AG04449 (cell line): Measurements from ENCODE around the gene RETREG1.

ENCODE experiments used
- CTCF ChIA-PET: fragments of 350-600 bp; formaldehyde crosslinking; extraction: SDS; loops from one replicate; lab custom pipeline; 2021; ENCODE audit warnings: antibody characterized with exemption; lab: Yijun Ruan, JAX
- POLR2A ChIA-PET: fragments of 400-600, 350-600 bp; formaldehyde crosslinking; extraction: SDS; loops from one replicate; lab custom pipeline; 2020; ENCODE audit warnings: antibody characterized with exemption, inconsistent platforms; lab: Yijun Ruan, JAX
- DNase-seq: peaks from one replicate; pipeline ENCODE4 v3.0.0-alpha.2; 2010; ENCODE audit warnings: low read depth, low spot score
- H3K4me3 ChIP-seq: 2 replicates; pipeline ENCODE4 v1.5.1; 2011; ENCODE audit warnings: low read depth, mild to moderate bottlenecking, control low read depth, low read length
- TF ChIP-seq, protein P1 (sequence below): IDR thresholded peaks from one replicate; pipeline ENCODE4 v1.5.1; 2011; ENCODE audit warnings: mild to moderate bottlenecking, moderate library complexity, low read length, control low read depth, inconsistent platforms; ENCODE audit not compliant: insufficient read depth; ENCODE audit errors: missing control alignments

RETREG1 gene

DNA sequence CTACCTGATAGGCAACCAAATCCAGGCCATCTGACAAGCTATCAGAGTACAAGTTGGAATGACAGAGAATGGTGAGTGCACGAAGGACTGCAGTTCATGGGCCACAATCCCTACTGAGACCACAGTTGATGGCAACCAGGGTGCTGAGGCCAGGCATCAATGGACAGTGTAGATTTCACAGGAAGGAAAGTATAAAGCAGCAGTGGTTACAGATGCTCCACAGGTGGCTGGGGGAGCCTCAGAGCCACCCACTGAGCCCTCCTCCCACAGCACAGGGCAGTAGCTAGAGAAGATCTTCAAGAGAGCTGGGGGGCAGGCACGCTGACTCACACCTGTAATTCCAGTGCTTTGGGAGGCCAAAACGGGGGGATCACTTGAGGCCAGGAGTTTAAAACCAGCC, 49.4 kb downstream of the RETREG1 start:
- POLR2A ChIA-PET, result no interaction called here
- no peak for DNase-seq
- TF ChIP-seq, protein P1, sequence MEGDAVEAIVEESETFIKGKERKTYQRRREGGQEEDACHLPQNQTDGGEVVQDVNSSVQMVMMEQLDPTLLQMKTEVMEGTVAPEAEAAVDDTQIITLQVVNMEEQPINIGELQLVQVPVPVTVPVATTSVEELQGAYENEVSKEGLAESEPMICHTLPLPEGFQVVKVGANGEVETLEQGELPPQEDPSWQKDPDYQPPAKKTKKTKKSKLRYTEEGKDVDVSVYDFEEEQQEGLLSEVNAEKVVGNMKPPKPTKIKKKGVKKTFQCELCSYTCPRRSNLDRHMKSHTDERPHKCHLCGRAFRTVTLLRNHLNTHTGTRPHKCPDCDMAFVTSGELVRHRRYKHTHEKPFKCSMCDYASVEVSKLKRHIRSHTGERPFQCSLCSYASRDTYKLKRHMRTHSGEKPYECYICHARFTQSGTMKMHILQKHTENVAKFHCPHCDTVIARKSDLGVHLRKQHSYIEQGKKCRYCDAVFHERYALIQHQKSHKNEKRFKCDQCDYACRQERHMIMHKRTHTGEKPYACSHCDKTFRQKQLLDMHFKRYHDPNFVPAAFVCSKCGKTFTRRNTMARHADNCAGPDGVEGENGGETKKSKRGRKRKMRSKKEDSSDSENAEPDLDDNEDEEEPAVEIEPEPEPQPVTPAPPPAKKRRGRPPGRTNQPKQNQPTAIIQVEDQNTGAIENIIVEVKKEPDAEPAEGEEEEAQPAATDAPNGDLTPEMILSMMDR, result no peak
- H3K4me3 ChIP-seq, result no peak overlapping the region
- CTCF ChIA-PET, result interaction anchor here (1.2 to 24.8 kb wide), 3 partner anchors 11 to 19 kb away, joined by 3 to 293 read pairs (median 3); no protein-coding TSS in a partner anchor

DNA sequence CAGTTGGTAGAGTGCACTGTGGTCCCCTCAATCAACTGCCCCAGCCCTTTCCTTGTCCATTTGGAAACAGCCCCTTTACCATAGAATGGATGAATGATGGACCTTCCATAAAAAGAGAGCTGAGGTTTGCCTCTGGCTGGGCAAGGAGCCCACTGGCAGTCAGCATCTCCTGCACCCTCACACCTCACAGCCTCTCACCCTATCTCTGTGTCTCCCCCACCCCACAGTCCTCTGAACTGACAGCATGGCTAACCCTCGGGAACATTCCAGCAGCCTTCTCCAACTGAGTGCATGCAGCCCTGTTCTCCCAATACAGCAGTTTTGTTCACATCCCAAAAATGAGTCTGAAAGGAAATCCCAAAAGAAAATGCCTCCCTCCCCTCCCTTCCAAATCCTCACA, 51.7 kb downstream of the RETREG1 start:
- POLR2A ChIA-PET, result no interaction called here
- CTCF ChIA-PET, result interaction anchor here (24.8 kb wide), 1 partner anchor 16 kb away, joined by 293 read pairs; no protein-coding TSS in a partner anchor
- TF ChIP-seq, protein P1, result no peak

DNA sequence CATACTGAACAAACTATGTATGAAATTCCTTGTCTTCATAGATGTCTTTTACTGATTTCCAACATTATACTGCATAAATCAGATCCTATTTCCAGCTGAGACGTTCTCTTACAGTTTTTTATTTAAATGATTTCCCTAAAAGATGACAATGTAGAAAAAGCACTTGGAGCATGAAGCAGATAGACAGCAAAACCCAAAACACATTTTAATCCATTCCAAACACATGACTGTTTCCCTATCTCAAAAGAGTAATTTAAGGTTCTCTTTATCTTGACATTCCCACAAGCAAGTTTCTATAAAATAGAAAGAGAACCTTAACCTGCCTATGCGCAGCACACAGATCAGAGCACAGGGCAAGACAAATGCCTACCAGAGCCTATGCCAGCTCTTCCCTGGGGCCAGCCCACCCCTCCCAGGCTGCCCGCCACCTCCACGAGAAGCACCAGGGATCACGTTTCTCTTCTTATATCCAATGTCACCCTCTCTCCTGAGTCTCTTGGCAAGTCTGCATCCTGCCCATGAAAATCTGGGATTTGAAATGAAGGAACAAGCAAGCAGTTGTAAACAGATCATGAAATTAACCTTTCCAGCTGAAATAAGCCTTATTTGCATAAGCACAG, 52.4 kb downstream of the RETREG1 start:
- TF ChIP-seq, protein P1, result no peak
- ChIA-PET CTCF (interaction anchor here (24.8 kb wide), 1 partner anchor 15 kb away, joined by 293 read pairs; no protein-coding TSS in a partner anchor), POLR2A (no interaction called here)
- DNase-seq, result no peak
- no peak overlapping the region for H3K4me3 ChIP-seq

More for the DNA sequence above, 51.7 kb downstream of the RETREG1 start:
- no peak overlapping the region for H3K4me3 ChIP-seq
- no peak for DNase-seq

DNA sequence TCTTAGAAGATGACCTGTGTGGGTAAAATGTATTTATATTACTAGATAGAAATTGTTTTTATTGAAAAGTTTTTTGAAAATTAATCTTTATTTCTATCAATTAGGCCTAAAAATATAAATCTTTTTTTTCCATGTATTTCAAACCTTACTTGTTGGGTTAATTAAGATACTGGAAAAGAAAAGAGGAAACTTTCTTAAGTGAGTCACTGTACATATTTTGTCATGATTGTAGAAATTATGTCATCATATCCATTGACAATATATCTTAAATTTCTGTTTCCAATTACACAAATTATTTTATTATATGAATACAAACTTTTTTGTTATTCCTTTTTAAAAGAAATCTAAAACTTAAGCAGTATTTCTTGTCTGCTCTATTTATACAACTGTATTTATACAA, 53.1 kb downstream of the RETREG1 start:
- ChIA-PET POLR2A (no interaction called here), CTCF (interaction anchor here (24.8 kb wide), 1 partner anchor 14 kb away, joined by 293 read pairs; no protein-coding TSS in a partner anchor)
- H3K4me3 ChIP-seq, result no peak overlapping the region
- DNase-seq, result no peak
- TF ChIP-seq, protein P1, result no peak

DNA sequence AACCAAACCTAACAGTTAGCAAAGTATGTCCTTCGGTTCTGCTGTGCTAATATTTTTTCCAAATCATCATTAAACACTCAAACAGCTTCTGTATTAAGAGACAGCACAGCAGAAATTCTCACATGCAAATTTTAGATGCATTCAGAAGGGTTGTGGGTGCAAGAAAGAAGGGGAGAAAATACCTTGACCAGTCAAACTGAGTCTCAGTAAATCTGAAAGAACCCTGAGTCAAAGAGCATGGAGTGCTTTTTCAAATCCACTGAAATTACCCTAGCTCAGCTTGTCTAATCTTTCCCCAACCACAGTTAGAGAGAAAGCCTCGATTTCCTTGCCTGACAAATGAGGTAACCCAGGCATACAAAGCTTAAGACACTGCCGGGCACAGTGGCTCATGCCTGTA, 55.1 kb downstream of the RETREG1 start:
- no peak for DNase-seq
- ChIA-PET CTCF (interaction anchor here (0.9 to 24.8 kb wide), 3 partner anchors 10 to 14 kb away, joined by 3 to 293 read pairs (median 5); no protein-coding TSS in a partner anchor), POLR2A (no interaction called here)
- no peak overlapping the region for H3K4me3 ChIP-seq
- TF ChIP-seq, protein P1, result no peak

DNA sequence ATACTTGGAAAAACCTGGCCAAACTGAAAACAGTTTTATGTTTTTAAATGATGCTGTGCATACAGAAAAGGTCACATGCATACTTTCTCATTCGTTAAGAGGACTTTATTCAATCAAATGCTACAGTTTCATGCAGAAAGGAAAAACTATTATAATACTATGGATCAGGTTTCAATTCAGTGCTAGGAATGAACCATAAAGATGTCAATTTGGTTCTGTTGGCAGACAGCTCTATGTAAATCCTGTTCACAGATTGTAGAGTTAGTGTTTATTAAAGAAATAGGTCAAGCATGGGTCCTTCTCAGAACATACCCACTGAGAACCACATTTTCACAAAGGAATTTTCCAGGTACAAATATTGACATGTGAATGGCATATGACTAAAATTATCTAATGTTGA, 57.1 kb downstream of the RETREG1 start:
- ChIA-PET CTCF (interaction anchor here (1.0 to 24.8 kb wide), 3 partner anchors 10 to 644 kb away, joined by 3 to 293 read pairs (median 4); no protein-coding TSS in a partner anchor), POLR2A (no interaction called here)
- TF ChIP-seq, protein P1, result no peak
- DNase-seq, result no peak
- H3K4me3 ChIP-seq, result no peak overlapping the region
